ENCODE measurements around the gene ITIH3.
A peak's percentile ranks its signal among the peaks of the same experiment; 100 is the strongest.

ITIH3 gene

DNA sequence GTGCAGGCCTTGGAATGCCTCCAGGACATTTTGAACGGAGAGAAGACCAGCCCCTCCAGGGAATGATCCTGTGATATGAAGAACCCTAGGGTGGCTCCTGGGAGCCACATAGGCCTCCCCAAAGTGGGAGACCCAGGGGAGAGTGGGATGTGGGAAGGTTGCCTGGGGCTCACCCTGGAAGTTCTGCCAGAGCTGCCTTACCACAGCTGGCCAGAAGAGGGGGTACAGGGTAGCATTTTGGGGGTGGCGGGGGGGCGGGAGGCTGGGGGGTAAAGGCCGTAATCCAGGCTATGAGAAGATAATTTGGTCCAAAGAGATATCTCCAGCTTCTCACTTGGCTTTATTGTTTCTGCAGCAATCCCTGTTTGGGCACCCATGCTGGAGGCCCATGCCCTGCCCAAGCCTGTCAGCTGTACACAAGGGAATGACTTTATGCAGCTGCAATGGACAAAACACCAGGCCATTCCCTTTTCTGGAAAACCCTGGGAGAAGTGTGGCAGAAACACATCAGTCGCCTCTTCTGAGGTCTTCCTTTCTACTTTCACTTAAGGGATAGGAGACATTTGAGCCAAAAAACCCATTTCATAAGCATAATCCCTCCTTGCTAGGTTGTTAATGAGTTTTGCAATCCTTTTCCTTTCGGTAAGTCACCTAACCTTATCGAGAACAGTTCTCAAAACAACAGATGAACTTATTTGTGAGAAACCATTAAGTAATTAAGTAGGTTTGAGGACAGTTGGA lies 51.3 kb downstream of the ITIH3 start:
- DNase-seq (ENCODE audit: low spot score), result no peak

DNA sequence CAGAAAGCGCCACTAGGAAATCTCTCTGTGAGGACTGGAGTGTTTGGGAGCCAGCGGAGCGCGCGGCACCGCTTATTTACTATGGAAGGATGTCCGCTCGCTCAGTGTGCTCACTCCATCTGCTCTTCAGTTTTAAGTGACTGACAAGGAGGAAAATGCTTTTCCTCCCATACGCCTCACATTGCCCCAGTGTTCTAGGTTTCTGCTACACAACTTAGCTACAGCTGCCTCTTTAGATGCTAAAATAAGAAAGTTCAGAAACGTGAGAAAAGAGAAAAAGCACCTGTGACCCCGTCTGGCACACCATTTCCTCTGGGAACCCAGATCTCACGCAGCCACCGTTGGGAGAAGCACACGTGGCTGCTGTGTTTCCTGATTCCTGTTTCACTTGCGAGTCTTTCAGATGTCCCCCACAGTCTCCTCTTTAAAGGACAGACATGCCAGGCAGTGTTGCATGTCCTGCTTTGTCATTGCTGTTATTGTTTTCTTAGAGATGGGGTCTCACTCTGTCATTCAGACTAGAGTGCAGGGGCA lies 51.9 kb downstream of the ITIH3 start:
- DNase-seq (ENCODE audit: low spot score), result no peak

DNA sequence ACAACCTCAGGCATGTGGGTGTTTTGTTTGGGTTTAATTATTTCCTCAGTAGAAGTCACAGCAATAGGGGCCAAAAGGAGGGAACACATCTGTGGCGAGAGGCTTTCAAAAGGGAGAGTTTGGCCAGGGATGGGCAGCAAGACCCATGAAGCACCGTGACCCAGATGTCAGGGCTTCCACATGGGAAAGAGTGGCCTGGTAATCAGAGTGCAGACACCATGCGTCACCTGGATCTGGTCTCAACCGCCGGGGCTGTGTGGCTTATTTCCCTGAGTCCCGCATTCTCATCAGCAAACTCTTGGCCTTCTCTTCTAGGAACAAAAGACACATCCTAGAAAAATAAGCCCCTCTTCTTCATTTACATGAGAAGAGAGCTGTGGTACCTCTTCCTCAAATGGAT lies 52.6 kb downstream of the ITIH3 start:
- DNase-seq (ENCODE audit: low spot score), result no peak

DNA sequence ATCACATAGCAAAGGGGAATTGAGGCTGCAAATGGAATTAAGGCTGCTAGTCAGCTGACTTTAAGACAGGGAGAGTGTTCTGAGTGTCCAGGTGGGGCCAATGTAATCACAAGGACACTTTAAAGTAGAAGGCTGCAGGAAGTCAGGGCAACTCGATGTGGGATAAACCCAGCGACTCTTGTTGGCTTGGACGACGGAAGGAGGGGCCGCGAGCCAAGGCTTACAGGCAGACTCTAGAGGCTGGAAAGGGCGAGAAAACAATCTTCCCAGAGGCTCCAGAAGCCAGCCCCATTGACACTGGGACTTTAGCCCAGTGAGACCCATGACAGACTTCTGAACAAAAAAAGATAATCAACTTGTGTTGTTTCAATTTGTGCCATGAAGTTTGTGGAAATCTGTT lies 53.1 kb downstream of the ITIH3 start:
- DNase-seq (ENCODE audit: low spot score), result no peak

DNA sequence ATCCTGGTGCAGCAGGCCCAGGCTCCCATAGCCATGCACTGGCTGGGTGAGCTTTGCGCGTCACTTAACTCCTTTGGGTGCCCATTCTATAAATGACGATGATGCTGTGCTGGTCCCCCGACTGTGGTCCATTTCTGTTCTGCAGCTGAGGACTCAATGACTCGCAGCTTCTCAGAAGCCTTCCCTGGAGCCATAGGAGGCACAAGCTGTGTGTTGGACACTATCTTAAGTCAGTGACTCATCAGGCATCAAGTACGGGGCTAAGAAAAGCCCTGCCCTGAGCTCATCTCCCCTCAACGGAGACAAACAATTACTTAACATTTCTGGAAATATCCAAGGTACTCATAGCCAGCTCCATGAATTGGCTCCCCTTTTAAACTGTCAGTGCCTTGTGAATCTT lies 54.0 kb downstream of the ITIH3 start:
- no peak for DNase-seq (ENCODE audit: low spot score)

DNA sequence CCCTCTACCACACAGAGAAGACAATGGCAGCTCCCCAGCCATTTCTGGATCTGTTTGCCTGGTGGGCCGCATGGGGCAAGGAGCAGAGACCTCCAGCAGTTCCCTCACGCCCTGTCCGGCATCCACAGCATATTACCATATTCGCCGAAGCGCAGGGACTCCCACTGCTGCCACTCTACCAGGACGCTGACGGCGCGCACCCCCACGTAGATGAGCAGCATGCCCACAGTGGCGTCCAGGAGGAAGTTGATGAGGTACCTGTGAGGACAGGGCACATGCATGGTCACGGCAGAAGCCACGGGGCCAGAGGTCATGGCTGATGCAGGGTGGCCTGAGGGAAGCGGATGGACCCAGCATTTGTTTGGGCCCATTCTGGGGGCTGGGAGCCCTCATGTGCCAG lies 55.1 kb downstream of the ITIH3 start:
- DNase-seq (ENCODE audit: low spot score), result no peak

DNA sequence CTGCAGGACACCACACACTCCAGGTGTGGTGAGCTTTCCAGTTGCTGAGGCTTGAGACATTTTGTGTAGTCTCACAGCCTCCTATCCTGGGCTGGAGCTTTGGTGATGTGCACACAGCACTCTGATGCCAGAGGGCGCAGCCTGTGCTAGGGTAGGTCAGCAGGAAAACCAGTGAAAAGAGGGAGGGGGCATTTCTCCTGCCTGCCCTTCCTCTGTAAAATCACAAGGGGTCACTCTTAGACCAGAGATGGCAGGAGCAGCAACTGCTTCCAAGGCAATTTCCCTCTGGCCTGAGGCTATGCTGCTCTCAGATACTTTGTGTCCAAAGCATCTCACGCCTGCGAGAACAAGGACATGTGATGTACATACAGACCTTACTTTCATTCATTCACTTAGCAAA lies 56.8 kb downstream of the ITIH3 start:
- peak; percentile 63 for DNase-seq (ENCODE audit: low spot score)

DNA sequence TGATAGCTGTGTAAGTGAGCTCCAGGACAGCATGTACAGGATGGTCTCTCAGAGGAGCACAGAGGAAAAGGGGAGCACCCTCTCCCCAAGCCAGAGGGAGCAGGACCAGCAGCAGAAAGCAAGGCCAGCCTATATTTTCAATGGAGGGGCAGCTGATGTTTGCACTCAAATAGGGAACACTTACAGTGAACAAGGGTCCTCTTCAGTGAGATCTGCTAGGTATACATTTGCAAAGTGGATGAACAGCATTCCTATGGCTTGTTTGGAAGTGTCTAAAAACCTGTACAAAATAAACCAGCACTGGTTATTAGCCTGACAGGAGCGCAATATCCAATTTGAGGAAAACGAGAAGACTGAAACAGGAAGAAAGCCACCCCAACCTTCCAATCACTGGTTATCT lies 57.8 kb downstream of the ITIH3 start:
- no peak for DNase-seq (ENCODE audit: low spot score)

DNA sequence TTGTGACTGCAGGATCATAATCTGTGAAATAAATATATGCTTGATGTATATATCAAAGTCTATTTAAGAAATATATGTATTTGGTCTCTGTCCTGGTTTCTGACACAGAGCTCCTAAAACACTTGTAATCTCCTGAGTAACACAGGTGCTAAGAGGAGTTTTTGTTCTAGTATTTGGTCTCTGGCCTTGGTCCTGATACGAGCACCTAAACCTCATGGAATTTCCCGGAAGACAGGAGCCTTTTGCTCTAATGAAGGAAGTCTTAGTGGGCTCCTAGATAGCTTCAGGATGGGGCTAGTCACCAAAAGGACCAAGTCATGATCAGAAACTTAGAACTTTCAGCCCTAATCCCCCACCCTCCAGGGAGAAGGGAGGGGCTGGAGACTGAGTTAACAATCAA lies 59.4 kb downstream of the ITIH3 start:
- DNase-seq (ENCODE audit: low spot score), result no peak

DNA sequence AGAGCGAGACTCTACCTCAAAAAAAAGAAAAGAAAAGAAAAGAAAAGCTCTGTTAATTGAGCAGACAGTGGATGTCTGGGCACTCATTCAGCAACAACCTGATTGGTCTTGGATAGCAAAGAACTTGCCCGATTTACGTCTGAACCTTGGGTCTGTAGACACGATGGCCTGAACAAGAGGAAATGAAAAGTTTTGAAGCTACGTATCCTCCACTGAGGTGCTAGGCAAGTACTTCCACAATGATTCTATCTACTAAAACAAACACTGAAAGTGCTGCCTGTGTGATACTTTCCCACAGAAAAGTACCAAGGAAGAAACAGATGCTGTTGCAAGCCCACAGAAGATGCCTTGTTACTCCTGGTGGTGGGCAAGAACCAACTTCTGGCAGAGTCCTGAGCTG lies 62.1 kb downstream of the ITIH3 start:
- DNase-seq (ENCODE audit: low spot score), result no peak

DNA sequence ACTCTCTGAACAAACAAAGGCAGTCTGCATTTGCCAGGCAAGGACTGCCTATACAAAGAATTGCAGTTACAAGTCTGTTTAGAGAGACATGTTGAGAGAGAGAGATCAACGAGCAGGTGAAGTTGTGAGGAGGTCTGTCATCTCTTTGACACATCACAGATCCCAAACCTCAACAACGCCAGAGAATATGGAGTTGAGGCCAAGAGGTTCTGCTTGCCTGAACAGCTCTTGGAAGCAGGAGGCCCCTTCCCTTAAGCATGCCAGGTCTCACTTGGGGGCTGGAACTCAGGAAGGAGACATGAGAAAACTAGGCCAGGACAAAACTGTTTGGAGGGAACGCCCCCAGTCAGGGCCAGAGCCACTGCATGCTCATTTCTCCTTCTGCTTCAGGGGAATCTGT lies 62.5 kb downstream of the ITIH3 start:
- no peak for DNase-seq (ENCODE audit: low spot score)

DNA sequence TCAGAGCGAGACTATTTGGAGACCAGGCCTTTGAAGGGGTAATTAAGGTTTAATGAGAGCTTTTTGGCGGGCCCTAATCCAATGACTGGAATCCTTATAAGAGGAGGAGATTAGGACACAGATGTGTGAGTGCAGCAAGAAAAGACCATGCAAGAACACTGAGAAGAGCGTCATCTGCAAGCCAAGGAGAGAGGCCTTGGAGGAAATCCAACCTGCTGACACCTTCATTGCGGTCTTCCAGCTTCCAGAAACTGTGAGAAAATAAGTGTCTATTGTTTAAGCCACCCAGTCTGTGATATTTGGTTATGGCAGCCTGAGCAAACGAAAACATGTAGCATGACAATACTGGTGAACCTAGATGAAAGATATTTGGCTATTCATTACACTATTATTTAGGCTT lies 63.3 kb downstream of the ITIH3 start:
- no peak for DNase-seq (ENCODE audit: low spot score)
